Testis (tissue), 3 donors: ENCODE results near the gene GPANK1. TPM values are rescaled to one million over a fixed set of nuclear protein-coding genes. Genes with fewer than 3 reads are reported as not detected.
"Not testable (repeated sequence)": the region's sequence is repeated elsewhere in the genome, so short reads cannot be mapped to it uniquely, and the experiment has no call there.

Experiments
- DNase-seq: peaks from one replicate; pipeline ENCODE4 v3.0.0-alpha.2; 2019
- H3K27ac ChIP-seq, 2 donors: fragments of 200-600 bp; sonication (generic); one replicate each; pipeline ENCODE4 v1.5.1; 2019
- H3K27me3 ChIP-seq: fragments of 200-600 bp; sonication (generic); one replicate; pipeline ENCODE4 v1.5.1; 2019
- H3K36me3 ChIP-seq: fragments of 200-600 bp; sonication (generic); one replicate; pipeline ENCODE4 v1.5.1; 2017; ENCODE audit warnings: low read depth; ENCODE audit errors: missing control alignments
- H3K4me1 ChIP-seq: fragments of 200-600 bp; sonication (generic); one replicate; pipeline ENCODE4 v1.5.1; 2019
- H3K4me3 ChIP-seq, 2 donors: fragments of 200-600 bp; sonication (generic); one replicate each; pipeline ENCODE4 v1.5.1; 2017 to 2019
- H3K9me3 ChIP-seq: fragments of 200-600 bp; sonication (generic); one replicate; pipeline ENCODE4 v1.5.1; 2017
- POLR2A ChIP-seq: fragments of 450-650 bp; IDR thresholded peaks from one replicate; pipeline ENCODE4 v1.6.1; 2017; ENCODE audit warnings: antibody characterized with exemption, mild to moderate bottlenecking, moderate library complexity
- WGBS, 2 donors: methylation state at CpG; one replicate each; pipeline ENCODE4 v1.1.5; 2018; 5-methylcytosine and 5-hydroxymethylcytosine counted together
- intact Hi-C: fragments of 100-400 bp; cut with DNase I; formaldehyde crosslinking; loops from one replicate; pipeline ENCODE4 v1.15.1; 2023; ENCODE audit warnings: low total_unique reads
- polyA plus RNA-seq: library from polyadenylated mRNA; stranded (reverse); fragments of 350-450 nt; fragmentation: Illumina TruSeq; extraction: RNeasy Lipid Tissue Mini Kit (QIAGEN cat#74804); gene quantifications from one replicate; pipeline ENCODE4 v1.2.3, GENCODE V29; 2014; ENCODE audit warnings: low read depth, low replicate concordance; ENCODE audit not compliant: insufficient read depth
- total RNA-seq, 2 donors: library from RNA; depleted of rRNA; stranded (reverse); fragments of >200 nt; gene quantifications; one replicate each; pipeline ENCODE4 v1.2.3, GENCODE V29; 2016
- TF ChIP-seq, protein P1 (sequence below), 3 experiments: fragments of 450-650 bp in 2 of 3; fragments of 200-600 bp in 1 of 3; sonication (generic) in 1 of 3; IDR thresholded peaks; one replicate each; pipeline ENCODE4 v1.5.1; 2016 to 2019; ENCODE audit warnings: antibody characterized with exemption in 3 of 3, mild to moderate bottlenecking in 2 of 3, moderate library complexity in 1 of 3

GPANK1 gene
- total and polyA plus RNA-seq, 3 donors from 2014 or later: 34.5 to 81.3 (median 46.1) TPM

DNA sequence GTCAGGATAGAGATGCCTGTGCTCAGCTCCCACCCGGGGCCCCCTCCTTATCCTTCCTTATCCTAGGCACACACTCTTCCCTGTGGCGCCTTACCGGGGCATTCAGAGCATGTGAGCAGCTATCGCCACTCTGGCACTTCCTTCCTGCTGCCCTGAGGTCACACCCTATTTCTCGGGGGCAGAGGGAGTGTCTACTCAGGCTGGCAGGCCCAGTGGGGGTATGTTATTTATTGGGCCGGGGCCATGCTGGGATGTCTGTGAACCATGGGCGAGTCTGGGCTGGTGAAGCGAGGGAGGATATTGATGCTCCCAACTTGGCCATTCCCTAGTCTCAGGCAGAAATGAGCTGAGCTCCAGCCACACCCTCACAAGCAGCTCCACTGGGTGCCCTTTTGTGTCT, 46.4 kb upstream of the GPANK1 start:
- H3K4me1 ChIP-seq: peaks cover 3% of the 10 kb centered on the region
- no peaks in the 10 kb centered on the region for H3K9me3 ChIP-seq
- no peak overlapping the region for H3K27ac ChIP-seq
- no peak for DNase-seq
- 62 to 64% methylated on average over 8 of the region's 8 CpGs for WGBS, 2 donors
- H3K4me3 ChIP-seq: no peak overlapping the region
- intact Hi-C loops: no loop called here
- no peak for TF ChIP-seq POLR2A
- TF ChIP-seq, protein P1, sequence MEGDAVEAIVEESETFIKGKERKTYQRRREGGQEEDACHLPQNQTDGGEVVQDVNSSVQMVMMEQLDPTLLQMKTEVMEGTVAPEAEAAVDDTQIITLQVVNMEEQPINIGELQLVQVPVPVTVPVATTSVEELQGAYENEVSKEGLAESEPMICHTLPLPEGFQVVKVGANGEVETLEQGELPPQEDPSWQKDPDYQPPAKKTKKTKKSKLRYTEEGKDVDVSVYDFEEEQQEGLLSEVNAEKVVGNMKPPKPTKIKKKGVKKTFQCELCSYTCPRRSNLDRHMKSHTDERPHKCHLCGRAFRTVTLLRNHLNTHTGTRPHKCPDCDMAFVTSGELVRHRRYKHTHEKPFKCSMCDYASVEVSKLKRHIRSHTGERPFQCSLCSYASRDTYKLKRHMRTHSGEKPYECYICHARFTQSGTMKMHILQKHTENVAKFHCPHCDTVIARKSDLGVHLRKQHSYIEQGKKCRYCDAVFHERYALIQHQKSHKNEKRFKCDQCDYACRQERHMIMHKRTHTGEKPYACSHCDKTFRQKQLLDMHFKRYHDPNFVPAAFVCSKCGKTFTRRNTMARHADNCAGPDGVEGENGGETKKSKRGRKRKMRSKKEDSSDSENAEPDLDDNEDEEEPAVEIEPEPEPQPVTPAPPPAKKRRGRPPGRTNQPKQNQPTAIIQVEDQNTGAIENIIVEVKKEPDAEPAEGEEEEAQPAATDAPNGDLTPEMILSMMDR (IDR thresholded peaks at IDR 0.05): no peak
- H3K36me3 ChIP-seq: no peaks in the 10 kb centered on the region
- H3K27me3 ChIP-seq: no peaks in the 10 kb centered on the region

DNA sequence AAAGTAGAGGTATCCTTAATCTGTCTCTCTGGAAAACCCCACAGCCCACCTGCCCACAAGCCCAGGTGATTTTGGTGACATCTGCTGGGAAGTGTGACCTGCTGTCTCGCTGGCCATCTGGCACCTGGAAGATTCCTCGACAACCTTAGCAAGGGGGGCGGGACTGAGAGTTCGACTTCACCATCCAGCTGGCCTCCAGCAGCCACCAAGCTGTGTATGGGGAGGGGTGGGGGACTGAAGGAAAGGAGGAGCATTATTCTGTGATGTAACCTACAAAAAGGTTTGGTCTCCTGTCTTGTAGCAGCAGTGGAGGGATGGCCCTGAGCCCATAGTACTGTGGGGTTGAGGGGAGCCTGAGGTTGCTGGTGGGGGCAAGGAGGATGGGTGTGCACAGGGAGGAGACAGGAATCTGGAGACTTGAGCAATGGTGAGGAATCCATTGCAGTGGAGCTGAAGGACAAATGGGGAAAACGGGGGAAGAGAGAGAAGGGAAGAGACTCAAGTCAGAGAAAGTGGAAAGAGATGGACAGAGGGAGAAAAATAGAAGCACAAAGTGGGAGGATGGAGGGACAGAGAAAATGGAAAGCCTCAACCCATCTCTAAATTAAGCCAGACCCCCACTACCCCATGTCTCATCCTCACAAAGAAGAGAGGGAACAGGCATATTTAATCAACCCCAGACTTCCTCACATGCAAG, 45.9 kb upstream of the GPANK1 start:
- WGBS, 2 donors: 69 to 73% methylated on average over 5 of the region's 5 CpGs
- Histone ChIP-seq H3K27me3 (no peaks in the 10 kb centered on the region), H3K9me3 (no peaks in the 10 kb centered on the region), H3K4me1 (peaks cover 3% of the 10 kb centered on the region), H3K27ac (no peak overlapping the region), H3K4me3 (no peak overlapping the region), H3K36me3 (no peaks in the 10 kb centered on the region)
- TF ChIP-seq, protein P1 (IDR thresholded peaks at IDR 0.05): no peak
- no peak for TF ChIP-seq POLR2A
- intact Hi-C loops: no loop called here
- no peak for DNase-seq

DNA sequence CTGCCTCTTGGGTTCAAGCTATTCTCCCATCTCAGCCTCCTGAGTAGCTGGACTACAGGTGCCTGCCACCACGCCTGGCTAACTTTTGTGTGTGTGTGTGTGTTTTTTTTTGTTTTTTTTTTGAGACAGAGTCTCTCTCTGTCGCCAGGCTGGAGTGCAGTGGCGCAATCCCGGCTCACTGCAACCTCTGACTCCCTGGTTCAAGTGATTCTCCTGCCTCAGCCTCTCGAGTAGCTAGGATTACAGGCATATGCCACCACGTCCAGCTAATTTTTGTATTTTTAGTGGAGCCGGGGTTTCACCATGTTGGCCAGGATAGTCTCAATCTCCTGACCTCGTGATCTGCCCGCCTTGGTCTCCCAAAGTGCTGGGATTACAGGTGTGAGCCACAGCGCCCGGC, 44.4 kb upstream of the GPANK1 start:
- H3K9me3 ChIP-seq, DNase-seq, H3K27ac ChIP-seq, H3K4me1 ChIP-seq, intact Hi-C loops, H3K36me3 ChIP-seq, H3K4me3 ChIP-seq, H3K27me3 ChIP-seq: not testable (repeated sequence)
- 91% methylated on average over 11 of the region's 11 CpGs for WGBS, 2 donors

DNA sequence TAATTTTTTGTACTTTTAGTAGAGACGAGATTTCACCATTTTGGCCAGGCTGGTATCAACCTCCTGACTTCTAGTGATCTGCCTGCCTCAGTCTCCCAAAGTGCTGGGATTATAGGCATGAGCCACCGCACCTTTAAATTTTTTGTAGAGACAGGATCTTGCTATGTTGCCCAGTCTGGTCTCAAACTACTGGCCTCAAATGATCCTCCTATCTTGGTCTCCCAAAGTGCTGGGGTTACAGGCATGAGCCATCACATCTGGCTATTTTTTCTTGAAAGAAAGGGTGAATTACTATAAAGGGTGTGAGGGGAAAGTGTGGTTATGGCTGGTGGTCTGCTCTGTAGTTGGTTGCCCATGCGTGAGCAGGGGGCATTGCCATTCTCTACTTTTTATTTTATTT, 43.4 kb upstream of the GPANK1 start:
- no peaks in the 10 kb centered on the region for H3K27me3 ChIP-seq
- H3K9me3 ChIP-seq: no peaks in the 10 kb centered on the region
- TF ChIP-seq, protein P1 (IDR thresholded peaks at IDR 0.05): no peak
- TF ChIP-seq POLR2A: no peak
- no peak for DNase-seq
- no peak overlapping the region for H3K4me3 ChIP-seq
- H3K4me1 ChIP-seq: no peaks in the 10 kb centered on the region
- H3K36me3 ChIP-seq: no peaks in the 10 kb centered on the region
- WGBS, 2 donors: 88 to 98% methylated on average over 3 of the region's 3 CpGs
- intact Hi-C loops: no loop called here
- no peak overlapping the region for H3K27ac ChIP-seq

DNA sequence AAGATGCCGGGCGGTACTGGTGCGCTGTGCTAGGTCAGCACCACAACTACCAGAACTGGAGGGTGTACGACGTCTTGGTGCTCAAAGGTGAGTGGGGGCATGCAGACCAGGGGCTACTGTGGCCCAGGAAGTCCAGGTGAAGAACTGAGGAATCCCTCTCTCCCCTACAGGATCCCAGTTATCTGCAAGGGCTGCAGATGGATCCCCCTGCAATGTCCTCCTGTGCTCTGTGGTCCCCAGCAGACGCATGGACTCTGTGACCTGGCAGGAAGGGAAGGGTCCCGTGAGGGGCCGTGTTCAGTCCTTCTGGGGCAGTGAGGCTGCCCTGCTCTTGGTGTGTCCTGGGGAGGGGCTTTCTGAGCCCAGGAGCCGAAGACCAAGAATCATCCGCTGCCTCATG, 42.9 kb upstream of the GPANK1 start:
- Histone ChIP-seq H3K36me3 (no peaks in the 10 kb centered on the region), H3K4me3 (no peak overlapping the region), H3K27me3 (no peaks in the 10 kb centered on the region), H3K9me3 (no peaks in the 10 kb centered on the region), H3K27ac (no peak overlapping the region), H3K4me1 (no peaks in the 10 kb centered on the region)
- intact Hi-C loops: no loop called here
- no peak for DNase-seq
- TF ChIP-seq, protein P1 (IDR thresholded peaks at IDR 0.05): no peak
- TF ChIP-seq POLR2A: no peak
- WGBS, 2 donors: 83 to 85% methylated on average over 7 to 10 of the region's 10 CpGs
